Dermis blood vessel endothelial cell (primary cell): ENCODE results near the gene KRTAP2-3. TPM values are rescaled to one million over a fixed set of nuclear protein-coding genes. Genes with fewer than 3 reads are reported as not detected.
"Not testable (repeated sequence)": the region's sequence is repeated elsewhere in the genome, so short reads cannot be mapped to it uniquely, and the experiment has no call there.

Experiments
- DNase-seq: peaks from one replicate; pipeline ENCODE4 v3.0.0; 2010
- total RNA-seq: library from RNA; depleted of rRNA; stranded (reverse); fragments of >200 nt; gene quantifications from 2 replicates; pipeline ENCODE4 v1.2.3, GENCODE V29; 2014

Gene KRTAP2-3, protein sequence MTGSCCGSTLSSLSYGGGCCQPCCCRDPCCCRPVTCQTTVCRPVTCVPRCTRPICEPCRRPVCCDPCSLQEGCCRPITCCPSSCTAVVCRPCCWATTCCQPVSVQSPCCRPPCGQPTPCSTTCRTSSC
- not detected in 2 replicates for total RNA-seq

DNA sequence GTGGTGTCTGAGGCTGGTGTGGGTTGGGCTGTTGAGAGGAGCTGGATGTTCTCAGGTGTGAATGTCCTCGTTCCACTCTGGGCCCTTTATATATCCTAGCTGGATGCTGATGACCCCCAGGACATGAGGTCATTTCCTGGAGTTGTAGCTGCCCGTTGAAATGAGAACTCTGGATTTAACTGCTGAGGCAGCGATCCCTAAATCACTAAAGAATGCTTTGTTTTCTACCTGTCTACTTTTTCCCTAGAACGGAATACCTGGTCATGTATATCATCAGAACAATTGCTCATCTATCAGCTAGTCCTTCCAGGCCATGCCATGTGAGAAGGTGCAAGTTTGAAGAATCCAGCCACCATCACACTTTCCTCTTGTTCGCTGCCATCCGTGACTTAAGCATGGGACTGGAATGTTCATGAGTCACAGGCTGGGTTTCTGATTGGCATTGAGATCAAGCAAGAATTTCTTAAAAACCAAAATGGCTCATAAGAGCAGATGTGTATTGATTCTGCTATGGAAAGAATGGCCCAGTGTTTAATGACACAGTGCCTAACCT is at the start of gene KRTAP2-3:
KRTAP2-3 (minus strand) TSS at position 63 of the 553 bp plus-strand sequence. CDS start 64 bp downstream, outside the sequence.
- DNase-seq = peak; percentile 32

DNA sequence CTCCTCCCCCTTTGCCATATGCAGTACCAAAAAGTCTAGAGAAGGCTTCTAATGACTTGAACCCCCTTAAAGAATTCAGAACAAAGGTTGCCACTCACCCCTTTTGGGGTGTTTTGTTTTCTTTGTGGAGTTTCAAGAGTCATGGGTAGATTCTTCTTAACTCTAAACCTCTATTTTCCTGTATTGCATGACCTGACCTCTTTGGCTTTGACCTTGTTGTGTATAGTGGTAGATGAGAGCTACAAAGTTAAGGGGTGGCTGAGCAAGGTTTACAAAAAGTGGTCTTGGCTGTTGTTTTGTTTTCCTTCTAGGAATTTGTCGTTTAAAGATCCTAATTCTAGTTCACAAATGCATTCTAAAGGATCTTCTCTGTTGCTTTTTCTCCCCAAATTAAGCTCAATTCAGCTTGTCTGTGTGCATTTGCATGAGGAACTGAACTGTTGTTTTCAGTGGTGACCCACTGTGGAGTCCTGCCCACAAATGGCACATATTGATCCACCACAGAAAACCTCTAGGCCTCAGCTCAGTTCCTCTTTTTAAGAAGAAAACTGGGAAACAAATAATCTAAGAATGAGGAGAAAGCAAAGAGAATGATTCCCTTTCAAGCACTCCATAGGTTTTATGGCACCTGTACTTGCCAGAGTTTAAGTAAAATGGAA is 48.9 kb upstream of the KRTAP2-3 start:
- DNase-seq = not testable (repeated sequence)

DNA sequence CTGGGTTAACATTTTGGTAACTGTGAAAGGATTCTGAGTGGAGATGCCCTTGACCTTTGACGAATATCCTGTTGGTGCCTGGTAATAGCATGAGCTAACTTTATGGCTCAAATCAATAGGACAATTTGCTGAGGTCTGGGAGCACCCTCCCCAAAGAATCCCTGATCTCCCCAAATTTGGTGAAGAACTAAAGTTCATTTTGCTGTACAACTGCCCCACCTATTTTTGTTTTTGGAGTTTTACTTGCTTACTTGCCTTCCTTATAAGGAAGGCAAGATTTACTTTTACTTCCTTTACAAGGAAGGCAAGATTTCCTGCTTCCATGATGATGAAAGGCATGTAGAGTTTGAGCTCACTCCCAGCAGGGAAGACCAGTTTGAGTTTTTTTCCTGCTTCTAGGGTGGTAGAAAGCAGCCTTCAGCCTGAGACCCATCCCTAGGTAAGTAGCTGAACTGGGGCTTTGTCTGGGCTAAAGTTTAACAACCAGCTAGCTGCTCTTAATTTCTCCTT is 48.1 kb upstream of the KRTAP2-3 start:
- no peak for DNase-seq

DNA sequence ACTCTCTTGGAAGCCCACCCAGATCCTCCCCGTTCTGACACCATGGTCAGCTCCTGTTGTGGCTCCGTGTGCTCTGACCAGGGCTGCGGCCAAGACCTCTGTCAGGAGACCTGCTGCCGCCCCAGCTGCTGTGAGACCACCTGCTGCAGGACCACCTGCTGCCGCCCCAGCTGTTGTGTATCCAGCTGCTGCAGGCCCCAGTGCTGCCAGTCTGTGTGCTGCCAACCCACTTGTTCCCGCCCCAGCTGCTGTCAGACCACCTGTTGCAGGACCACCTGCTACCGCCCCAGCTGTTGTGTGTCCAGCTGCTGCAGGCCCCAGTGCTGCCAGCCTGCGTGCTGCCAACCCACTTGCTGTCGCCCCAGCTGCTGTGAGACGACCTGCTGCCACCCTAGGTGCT is 45.4 kb upstream of the KRTAP2-3 start, which contains the start of gene KRTAP4-9:
KRTAP4-9 (plus strand) TSS at position 43 of the 400 bp plus-strand sequence; CDS start at position 43, 0 bp downstream.
- DNase-seq = not testable (repeated sequence)

DNA sequence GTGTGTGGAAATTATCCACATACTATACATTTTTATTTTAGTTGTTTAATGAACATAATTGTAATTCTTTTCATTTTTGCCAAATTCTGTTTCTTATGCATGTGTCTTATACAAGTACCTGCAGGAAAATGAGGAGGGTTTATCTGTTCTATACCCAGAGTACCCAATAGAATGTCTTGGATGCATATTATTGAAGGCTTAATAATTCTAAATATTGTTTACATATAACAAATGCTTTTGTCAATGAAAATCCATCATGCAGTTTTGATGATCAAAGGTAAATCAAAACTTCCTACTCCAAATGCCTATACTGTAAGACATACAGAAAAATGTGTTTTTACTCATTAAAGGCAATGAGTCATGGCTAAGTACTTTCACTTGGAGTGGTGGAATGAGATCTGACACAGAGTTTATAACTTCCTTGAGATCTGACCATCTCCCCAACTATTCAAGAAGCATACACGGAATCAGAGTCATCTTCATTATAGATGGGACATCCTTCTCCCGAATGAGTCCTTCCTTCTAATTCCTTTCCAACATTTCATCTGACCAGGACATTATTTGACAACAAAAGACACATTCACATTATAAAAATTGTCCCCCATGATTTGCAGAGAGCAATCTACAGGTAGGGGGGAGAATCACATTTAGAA is 44.6 kb upstream of the KRTAP2-3 start:
- not testable (repeated sequence) for DNase-seq

DNA sequence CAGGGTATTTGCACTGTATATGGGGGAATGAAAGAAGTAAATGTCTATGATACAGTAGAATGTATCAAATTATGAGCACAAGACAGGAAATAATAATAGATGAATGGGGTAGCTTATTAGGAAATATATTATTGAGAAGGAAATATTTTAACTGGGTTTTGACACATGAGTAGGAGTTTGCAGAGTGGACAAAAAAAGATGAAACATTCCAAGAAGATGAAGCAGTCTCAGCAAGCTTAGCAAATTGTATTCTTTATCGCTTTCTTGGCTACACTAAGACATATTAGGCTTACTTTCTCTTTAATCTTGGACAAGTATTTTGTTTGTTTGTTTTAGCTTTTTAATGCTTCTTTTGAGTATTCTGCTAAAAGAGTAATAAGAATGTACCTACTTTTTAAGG is 44.0 kb upstream of the KRTAP2-3 start:
- DNase-seq = no peak

DNA sequence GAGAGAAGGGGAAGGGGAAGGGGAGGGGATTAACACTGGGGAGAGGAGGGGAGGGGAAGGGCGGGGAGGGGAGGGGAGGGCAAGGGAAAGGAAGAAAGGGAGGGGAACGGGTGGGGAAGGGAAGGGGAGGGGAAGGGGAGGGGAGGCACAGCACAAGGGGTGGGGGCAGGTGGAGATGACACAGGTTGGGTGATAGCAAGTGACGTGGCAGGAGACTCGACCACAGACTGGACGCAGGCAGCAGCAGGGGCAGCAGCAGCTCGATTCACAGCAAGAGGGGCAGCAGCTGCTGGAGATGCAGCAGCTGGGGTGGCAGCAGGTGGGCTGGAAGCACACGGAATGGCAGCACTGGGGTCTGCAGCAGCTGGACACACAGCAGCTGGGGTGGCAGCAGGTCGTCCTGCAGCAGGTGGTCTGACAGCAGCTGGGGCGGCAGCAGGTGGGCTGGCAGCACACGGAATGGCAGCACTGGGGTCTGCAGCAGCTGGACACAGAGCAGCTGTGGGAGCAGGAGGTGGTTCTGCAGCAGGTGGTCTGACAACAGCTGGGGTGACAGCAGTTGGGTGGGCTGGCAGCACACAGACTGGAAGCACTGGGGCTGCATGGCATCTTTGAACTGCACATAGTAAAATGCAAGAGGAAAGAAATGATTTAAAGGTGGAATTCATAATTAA is 41.8 kb upstream of the KRTAP2-3 start, which contains the start of gene KRTAP4-16:
KRTAP4-16 (minus strand) TSS at position 624 of the 674 bp plus-strand sequence; CDS start at position 624, 0 bp downstream.
- DNase-seq = no peak

DNA sequence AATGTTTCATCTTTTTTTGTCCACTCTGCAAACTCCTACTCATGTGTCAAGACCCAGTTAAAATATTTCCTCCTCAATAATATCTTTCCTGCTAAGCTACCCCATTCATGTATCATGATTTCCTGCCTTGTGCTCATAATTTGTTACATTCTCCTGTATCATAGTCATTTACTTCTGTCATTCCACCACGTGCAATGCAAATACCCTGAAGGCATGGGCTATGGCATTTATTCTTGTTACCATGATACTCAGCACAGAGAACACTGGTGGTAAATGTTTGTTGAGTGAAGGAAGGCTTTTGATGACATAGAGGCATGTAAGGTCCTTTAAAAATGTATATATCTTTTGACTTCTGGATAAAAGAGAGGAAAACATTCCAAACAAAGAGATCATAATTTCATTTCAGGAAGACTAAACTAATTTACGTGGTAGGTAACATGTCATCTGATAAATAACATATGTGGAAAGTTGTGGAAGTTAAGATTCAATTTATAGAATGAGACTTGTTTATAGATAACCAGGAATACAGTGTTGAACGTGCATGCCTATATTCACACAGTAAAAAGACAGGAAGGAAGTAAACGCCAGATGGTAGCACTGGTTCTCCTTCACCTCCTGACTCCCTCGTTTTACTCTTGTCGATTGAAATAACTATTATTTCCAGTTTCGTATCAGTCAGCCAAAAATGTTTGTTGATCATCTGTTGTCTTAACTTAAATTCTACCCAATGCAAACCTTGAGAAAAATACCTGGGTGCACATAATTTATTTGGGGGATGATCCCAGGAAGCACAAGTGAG is 40.0 kb upstream of the KRTAP2-3 start:
- DNase-seq = peak; percentile 56

DNA sequence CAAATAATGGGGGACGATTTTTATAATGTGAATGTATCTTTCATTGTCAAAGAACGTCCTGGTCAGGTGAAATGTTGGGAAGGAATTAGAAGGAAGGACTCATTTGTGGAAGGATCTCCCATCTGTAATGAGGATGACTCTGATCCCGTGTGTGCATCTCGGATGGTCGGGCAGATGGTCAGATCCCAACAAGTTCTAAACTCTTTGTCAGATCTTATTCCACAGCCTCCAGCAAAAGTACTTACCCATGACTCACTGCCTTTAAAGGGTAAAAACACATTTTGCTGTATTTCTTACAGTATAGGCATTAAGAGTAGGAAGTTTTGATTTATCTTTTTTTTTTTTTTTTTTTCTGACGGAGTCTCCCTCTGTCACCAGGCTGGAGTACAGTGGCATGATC is 38.6 kb upstream of the KRTAP2-3 start:
- DNase-seq = no peak

DNA sequence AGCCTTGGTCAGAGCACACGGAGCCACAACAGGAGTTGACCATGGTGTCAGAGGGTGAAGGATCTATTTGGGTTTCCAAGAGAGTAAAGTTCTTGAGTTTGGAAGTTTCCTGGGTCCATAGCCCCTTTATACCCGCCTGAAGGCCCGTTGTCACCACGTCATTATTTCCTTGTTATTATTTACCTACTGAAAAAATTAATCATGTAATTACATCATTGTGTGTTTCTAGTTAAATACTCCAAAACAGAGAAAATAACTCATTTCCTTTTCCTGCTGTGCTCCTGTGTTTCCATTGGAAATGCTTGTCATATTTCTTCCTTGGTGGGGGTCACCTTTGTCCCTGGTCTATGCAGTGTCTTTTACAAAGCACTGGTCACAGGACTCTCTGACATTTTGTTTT is 38.1 kb upstream of the KRTAP2-3 start, which contains the start of gene KRTAP4-8:
KRTAP4-8 (minus strand) TSS at position 101 of the 400 bp plus-strand sequence; CDS start at position 43, 58 bp downstream.
- DNase-seq = no peak

DNA sequence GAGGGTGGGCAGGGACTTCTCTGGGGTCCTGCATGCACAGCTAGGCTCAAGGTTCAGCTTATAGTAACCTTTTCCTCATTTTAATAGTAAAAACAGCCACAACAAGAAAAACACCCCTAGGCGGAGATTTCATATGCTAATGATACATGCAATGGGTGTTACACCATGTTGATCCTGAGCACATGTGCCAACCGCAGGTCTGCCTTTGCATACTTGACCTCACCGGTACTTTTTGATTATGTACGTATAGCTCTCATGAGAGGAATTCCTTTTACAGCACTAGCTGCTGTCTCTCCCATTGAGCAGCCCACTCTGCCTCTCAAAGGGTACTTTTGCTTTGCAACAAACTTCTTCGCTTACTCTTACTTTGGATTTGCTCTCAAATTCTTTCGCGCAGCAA is 36.1 kb upstream of the KRTAP2-3 start:
- DNase-seq = no peak

DNA sequence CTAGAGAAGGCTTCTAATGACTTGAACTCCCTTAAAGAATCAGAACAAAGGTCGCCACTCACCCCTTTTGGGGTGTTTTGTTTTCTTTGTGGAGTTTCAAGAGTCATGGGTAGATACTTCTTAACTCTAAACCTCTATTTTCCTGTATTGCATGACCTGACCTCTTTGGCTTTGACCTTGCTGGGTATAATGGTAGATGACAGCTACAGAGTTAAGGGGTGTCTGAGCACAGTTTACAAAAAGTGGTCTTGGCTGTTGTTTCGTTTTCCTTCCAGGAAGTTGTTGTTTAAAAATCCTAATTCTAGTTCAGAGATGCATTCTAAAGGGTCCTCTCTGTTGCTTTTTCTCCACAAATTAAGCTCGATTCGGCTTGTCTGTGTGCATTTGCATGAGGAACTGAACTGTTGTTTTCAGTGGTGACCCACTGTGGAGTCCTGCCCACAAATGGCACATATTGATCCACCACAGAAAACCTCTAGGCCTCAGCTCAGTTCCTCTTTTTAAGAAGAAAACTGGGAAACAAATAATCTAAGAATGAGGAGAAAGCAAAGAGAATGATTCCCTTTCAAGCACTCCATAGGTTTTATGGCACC is 28.9 kb upstream of the KRTAP2-3 start:
- not testable (repeated sequence) for DNase-seq

DNA sequence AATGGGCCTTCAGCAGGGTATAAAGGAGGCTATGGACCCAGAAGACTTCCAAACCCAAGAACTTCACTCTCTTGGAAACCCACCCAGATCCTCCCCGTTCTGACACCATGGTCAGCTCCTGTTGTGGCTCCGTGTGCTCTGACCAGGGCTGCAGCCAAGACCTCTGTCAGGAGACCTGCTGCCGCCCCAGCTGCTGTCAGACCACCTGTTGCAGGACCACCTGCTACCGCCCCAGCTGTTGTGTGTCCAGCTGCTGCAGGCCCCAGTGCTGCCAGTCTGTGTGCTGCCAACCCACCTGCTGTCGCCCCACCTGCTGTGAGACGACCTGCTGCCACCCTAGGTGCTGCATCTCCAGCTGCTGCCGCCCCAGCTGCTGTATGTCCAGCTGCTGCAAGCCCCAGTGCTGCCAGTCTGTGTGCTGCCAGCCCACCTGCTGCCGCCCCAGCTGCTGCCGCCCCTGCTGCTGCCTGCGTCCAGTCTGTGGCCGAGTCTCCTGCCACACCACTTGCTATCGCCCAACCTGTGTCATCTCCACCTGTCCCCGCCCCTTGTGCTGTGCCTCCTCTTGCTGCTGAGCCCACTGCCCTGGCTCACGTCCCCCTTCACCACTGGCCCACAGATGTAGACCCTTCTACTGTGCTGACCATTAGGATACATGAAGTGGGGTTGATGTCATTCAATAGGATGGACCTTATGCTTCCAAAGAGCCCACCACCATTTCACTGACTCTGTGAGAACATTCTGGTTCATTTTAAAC is 24.4 kb upstream of the KRTAP2-3 start, which contains the start of gene KRTAP4-7:
KRTAP4-7 (plus strand) TSS at position 51 of the 757 bp plus-strand sequence; CDS start at position 108, 57 bp downstream.
- DNase-seq = not testable (repeated sequence)

DNA sequence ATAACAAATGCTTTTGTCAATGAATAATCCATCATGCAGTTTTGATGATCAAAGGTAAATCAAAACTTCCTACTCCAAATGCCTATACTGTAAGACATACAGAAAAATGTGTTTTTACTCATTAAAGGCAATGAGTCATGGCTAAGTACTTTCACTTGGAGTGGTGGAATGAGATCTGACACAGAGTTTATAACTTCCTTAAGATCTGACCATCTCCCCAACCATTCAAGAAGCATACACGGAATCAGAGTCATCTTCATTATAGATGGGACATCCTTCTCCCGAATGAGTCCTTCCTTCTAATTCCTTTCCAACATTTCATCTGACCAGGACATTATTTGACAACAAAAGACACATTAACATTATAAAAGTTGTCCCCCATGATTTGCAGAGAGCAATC is 23.5 kb upstream of the KRTAP2-3 start:
- not testable (repeated sequence) for DNase-seq

DNA sequence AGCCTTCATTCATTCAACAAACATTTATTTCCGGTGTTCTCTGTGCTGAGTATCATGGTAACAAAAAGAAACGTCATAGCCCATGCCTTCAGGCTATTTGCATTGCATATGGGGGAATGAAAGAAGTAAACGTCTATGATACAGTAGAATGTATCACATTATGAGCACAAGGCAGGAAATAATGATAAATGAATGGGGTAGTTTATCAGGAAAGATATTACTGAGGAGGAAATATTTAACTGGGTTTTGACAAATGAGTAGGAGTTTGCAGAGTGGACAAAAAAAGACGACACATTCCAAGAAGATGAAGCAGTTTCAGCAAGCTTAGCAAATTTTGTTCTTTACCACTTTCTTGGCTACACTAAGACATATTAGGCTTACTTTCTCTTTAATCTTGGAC is 22.7 kb upstream of the KRTAP2-3 start:
- no peak for DNase-seq

DNA sequence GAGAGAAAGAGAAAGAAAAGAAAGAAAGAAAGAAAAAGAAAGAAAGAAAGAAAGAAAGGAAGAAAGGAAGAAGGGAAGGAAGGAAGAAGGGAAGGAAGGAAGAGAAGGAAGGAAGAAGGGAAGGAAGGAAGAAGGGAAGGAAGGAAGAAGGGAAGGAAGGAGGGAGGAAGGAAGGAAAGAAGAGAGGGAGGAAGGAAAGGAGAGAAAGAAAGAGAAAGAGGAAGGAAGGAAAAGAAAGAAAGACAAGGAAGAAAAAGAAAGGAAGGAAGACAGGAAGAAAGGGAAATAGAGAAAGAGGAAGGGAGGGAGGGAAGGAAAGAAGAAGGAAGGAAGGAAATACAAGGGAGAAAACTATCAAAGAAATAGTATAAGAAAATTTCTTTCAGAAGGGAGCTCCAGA is 16.9 kb upstream of the KRTAP2-3 start:
- DNase-seq = no peak

DNA sequence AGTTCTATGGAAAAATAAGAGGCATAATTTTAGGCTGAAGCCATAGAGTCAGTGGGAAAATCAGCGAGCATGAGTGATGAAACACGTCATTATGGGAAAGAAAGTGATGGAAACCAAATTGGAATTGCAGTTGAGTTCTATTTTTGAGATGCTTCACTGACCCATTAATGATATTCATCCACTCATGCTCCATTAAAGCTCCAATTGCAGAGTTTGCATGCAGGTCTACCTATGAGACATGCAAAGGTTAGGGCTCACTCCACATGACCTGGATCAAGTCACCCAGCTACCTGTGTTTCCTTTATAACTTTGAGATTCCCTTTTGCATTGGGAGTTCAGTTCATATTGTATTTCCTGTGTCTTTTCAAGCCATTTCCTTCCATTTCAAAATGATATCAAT is 13.8 kb upstream of the KRTAP2-3 start:
- DNase-seq = no peak

DNA sequence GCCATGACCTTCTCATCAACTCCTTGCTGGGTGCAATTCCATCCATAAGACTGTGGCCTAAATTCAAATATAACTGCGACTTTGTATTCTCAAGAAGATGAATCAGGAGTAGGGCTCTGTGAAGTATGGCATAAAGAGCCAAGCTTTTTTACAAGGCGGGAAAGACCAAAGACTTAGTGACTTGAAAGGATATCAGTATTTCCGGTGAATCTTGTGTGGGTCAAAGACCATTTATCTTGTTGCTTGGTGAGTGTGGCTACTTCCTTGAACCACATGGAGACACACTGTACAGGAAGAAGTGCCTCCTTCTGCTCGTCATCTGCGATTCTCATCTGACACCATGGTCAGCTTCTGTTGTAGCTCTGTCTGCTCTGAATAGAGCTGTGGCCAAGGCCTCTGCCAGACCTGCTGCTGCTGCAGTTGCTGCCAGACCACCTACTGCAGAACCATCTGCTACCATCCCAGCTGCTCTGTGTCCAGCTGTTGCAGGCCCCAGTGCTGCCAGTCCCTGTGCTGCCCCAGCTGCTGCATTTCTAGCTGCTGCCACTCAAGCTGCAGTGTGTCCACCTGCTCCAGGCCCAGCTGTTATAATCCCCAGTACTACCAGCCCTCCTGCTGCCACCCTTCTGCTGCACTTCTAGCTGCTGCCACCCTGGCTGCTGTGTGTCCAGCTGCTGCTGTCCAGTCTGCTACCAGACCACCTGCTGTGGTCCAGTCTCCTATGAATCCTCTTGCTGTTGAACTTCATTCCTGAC is 11.9 kb upstream of the KRTAP2-3 start:
- no peak for DNase-seq

DNA sequence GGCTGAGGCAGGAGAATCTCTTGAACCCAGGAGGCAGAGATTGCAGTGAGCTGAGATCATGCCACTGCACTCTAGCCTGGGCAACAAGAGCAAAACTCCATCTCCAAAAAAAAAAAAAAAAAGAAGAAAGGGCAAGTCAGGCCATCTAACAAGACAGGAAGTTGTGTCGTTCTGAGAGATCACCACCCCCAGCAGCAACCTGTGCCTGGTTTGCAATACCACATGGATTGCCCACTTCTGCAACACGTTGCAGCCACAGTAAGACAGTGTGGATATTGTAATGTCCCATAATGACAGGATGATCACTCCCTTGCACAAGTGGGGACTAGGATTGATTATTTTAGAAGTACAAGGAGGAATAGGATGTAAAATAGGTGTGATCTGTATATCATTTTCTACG is 9.1 kb upstream of the KRTAP2-3 start:
- no peak for DNase-seq

DNA sequence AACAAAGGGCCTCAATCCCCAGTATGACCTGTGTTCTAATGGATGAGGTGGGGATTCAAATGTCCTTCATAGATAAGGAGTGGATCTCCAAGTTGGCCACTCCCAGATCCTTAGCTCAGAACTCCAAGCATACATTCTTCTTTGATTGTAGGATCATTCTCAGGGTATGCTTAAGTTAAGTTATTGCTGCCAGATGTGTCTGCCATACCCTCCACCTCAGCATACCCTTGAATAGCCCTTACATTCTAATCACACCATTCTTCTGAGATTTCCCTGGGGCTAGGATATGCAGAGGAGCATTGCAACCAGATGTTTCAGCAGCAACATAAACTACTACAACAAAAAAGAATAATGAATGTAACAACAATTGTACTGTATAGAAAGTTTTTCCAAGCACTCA is 7.4 kb upstream of the KRTAP2-3 start:
- no peak for DNase-seq
